H1 (cell line): Measurements from ENCODE around the gene ZNF775. TPM values are rescaled to one million over a fixed set of nuclear protein-coding genes. Genes with fewer than 3 reads are reported as not detected.

Experiments
- CHD2 ChIP-seq: IDR thresholded peaks from 2 replicates; pipeline ENCODE4 v1.6.1; 2012; ENCODE audit warnings: low read length, improper control_type of control experiment
- EZH2 ChIP-seq: fragments of 200-600 bp; sonication (generic); IDR thresholded peaks from 2 replicates; pipeline ENCODE4 v1.7.1; 2012; ENCODE audit warnings: low read depth, mild to moderate bottlenecking, moderate library complexity, low read length, inconsistent platforms; ENCODE audit not compliant: severe bottlenecking
- FOSL1 ChIP-seq: IDR thresholded peaks from 2 replicates; pipeline ENCODE4 v1.6.1; 2011; ENCODE audit warnings: mild to moderate bottlenecking, low read depth, low read length, moderate library complexity; ENCODE audit not compliant: insufficient read depth
- RAD21 ChIP-seq, 2 experiments: IDR thresholded peaks in 1 of 2; conservative IDR thresholded peaks in 1 of 2; 2 replicates each; pipeline ENCODE4 v1.6.1; 2011; ENCODE audit warnings: low read depth in 2 of 2, low read length in 2 of 2, improper control_type of control experiment in 1 of 2, inconsistent platforms in 1 of 2, mild to moderate bottlenecking in 1 of 2, moderate library complexity in 1 of 2
- RBBP5 ChIP-seq: IDR thresholded peaks from 2 replicates; pipeline ENCODE4 v1.7.1; 2012; ENCODE audit warnings: low read depth, mild to moderate bottlenecking, inconsistent platforms, low read length, moderate library complexity, borderline replicate concordance
- SAP30 ChIP-seq: fragments of 300-600 bp; sonication (generic); IDR thresholded peaks from 2 replicates; pipeline ENCODE4 v1.7.1; 2012; ENCODE audit warnings: low read length, moderate library complexity, mild to moderate bottlenecking, inconsistent platforms; ENCODE audit not compliant: insufficient read depth, insufficient replicate concordance
- TEAD4 ChIP-seq: IDR thresholded peaks from 2 replicates; pipeline ENCODE4 v1.6.1; 2012; ENCODE audit warnings: low read depth, low read length, inconsistent platforms, mixed read lengths
- ZNF274 ChIP-seq: IDR thresholded peaks from 2 replicates; pipeline ENCODE4 v1.7.0; 2012; ENCODE audit warnings: low read length, borderline replicate concordance; ENCODE audit errors: extremely low read depth
- polyA plus RNA-seq, 7 experiments: library from polyadenylated mRNA; depleted of rRNA in 3 of 7; stranded (reverse) in 5 of 7; unstranded in 2 of 7; fragments of >200 nt in 5 of 7; fragments of 200-250 nt in 2 of 7; gene quantifications; 1 replicate in 5 of 7; 2 replicates in 1 of 7; 4 replicates in 1 of 7; pipeline versions ENCODE4 v1.2.1 to v1.2.3, GENCODE V29; 2011 to 2013; ENCODE audit warnings: missing spikeins in 2 of 7, mixed read lengths in 2 of 7
- total RNA-seq: library from RNA; stranded (reverse); fragmentation: NEBNext Ultra II Directional; extraction: Animal tissue kit (Norgen Biotek cat#: 25700); gene quantifications from 2 replicates; pipeline ENCODE4 v1.2.1, GENCODE V29; 2021

Gene ZNF775
- total and polyA plus RNA-seq, 2 of the 8 experiments (the other 6 are each of a cell fraction or from before 2014, with no cell fraction given): 13.6 to 21.5 TPM

DNA sequence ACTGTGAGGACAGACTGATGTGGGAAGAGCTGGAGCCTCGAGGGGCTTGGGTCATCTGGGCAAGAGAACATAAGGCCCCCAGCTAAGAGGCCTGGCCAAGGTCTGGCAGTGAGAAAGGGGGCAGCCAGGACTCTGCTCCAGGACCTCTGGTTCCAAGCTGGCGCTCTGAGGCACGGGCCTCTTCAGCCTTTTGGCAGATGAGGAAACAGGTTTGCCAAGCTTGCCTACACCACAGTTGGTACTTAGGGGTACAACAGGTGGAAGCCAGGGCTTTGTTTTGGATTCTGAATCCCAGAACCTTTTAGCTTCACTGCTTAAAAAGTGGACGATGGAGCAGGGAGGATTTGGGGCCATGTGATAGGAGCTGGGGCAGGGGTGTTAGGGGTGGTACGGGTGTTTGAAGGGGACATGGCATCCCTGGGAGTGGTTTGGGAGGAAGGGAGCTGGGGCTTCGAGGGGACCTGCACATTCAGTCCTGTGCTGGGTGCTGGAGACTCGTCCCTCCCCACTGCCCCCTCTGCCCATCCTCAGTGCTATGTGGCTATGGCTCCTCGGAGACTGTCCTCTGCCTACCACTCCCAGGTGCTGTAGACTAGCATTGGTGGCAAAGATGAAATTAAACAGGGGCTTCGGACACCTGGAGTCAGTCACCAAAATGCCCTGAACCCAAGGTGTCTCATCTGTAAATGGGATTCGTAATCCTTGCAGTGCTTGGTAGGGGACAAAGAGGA lies 30.3 kb downstream of the ZNF775 start (continued):
- TF ChIP-seq SAP30 (no peak), FOSL1 (no peak), TEAD4 (no peak), RAD21 (IDR thresholded peaks at IDR 0.05 in 1 of 2, conservative IDR thresholded peaks at IDR 0.05 in 1 of 2; ENCODE audit: low read depth in 2 of 2, low read length in 2 of 2) (no peak), EZH2 (no peak), ZNF274 (no peak), RBBP5 (no peak), CHD2 (no peak)
